NCI-H82 treated with DMSO at 0.1 percent for 48 hours (cell line): ENCODE measurements around the gene PHLDA1.
A peak's percentile ranks its signal among the peaks of the same experiment; 100 is the strongest.
"Not testable (repeated sequence)": the region's sequence is repeated elsewhere in the genome, so short reads cannot be mapped to it uniquely, and the experiment has no call there.

Experiments
- DNase-seq: peaks from one replicate; lab custom pipeline; 2025; ENCODE audit not compliant: unreplicated experiment; lab: John Stamatoyannopoulos, UW

Gene PHLDA1

DNA sequence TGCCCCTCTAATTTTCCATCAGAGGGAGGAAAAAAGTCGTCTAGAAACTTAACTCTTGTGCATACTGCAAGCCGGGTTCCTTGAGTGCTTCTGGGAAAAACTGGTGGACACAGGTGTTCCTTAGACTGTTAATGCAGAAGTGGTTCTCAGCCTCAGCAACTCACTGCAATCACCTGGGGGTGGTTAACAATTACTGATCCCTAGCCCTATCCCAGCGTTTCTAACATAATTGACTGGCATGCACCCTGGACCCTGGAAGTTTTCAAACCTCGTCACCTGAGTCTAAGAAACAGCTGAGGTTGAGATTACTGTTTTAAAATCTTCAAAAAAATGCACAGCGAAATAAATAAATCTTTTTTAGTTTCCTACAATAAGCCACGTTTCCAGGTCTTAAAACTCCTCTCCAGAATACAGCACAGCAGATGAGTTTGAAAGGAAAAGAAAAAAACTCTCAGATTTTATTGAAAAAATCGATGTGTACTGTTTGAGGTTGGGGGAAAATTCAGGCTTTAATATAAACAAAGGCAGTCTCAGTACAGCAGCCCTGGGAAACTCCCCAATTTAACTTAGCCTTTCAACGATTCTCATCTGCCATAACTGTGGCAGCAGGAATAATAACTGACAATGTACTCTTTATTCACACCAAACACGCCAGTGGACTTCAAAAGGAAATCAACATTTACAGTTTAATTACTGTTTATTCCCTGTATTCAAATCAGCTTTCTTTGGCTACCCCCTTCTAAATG is 45.4 kb downstream of the PHLDA1 start:
- no peak for DNase-seq

- no peak for DNase-seq
These were observed 46.0 kb downstream of the PHLDA1 start for GRCh38 chr12:75985566-75985965.

- DNase-seq = no peak
These were observed 46.9 kb downstream of the PHLDA1 start for GRCh38 chr12:75984577-75985182.

- DNase-seq = not testable (repeated sequence)
These were observed 47.7 kb downstream of the PHLDA1 start for GRCh38 chr12:75983851-75984250.

DNA sequence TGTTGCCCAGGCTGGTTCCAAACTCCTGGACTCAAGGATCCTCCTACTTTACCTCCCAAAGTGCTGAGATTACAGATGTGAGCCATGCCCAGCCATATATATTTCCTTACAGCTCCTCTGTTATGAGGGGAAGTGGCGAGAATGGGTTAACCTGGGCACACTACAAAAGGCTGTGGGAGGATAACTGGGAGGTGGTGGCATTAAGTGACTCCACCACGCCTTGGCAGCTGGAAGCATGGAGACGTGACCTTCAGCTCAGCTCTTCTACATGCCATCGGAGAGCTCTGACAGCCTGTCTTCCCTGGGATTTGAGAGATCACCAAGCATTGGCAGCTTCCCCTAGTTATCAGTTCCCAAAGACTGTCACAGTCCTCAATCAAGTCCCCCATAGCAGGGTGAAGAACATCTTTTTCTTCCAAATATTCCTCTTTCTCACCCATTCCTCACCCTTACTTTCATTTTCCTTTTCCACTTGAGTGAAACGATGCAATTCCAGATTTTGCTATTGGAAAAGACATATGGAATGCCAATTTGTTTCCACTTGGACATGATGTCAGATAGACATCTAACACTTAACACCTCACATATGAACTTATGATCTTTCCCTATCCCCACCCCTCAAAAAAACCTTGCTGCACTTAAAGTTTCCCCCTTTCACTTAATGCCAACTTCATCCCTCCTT is 48.5 kb downstream of the PHLDA1 start:
- no peak for DNase-seq

- DNase-seq = peak; percentile 18
These were observed 49.4 kb downstream of the PHLDA1 start for GRCh38 chr12:75982169-75982564.

GRCh38 chr12:75981247-75982168 is 50.1 kb downstream of the PHLDA1 start:
- no peak for DNase-seq

- no peak for DNase-seq
These were observed 52.4 kb downstream of the PHLDA1 start for GRCh38 chr12:75979181-75979580.

DNA sequence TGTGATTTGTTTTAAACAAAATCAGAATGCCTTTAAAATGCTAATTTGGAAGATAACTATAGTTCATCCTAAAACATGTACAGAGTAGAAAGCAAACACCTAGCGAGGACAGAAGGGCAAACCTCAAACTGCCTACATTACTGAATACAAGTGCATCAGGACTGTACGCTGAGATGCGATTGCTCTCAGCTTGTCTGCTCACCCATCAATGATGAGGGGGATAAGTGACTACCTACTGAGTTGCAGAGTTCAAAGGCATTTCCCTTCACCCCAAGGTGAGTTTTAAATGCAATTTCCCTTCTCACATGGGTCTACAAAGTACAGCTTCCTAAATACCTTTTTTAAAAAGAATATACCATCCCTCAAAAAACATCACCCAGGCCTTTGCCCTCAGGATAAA is 52.9 kb downstream of the PHLDA1 start:
- DNase-seq = no peak

DNA sequence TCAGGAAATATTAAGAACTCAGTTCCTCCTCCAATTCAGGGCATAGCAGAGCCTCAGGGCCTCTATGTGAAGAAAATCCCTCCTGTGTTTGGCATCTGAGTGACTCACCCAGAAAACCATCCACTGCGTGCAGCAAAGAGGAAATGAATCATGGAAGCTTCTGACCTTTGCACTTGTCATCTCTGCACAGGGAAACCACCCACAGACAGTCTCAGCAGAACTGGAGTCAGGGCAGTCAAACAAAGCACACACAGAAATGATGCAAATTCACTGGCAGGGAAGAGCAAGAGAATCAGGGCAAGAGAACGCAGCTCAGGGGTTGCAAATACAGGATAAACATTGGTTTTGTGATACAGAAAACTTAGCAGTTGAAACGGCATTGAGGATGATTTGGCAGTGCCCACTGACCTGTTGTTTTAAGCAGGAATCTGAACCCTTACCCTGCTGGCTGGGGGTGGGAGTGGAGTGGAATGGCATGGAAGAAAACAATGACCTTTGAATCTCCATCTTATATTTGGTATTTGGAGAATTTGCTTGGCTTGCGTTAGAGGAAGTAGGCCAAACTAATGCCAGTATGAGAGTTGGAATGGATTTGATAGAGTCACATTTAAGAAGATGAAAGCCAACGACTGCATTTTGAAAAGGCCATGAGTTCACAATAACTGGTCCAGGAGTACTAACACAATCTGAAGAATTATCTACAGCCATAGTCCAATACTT is 53.5 kb downstream of the PHLDA1 start:
- no peak for DNase-seq

GRCh38 chr12:75977590-75977951 is 54.0 kb downstream of the PHLDA1 start:
- DNase-seq = no peak

DNA sequence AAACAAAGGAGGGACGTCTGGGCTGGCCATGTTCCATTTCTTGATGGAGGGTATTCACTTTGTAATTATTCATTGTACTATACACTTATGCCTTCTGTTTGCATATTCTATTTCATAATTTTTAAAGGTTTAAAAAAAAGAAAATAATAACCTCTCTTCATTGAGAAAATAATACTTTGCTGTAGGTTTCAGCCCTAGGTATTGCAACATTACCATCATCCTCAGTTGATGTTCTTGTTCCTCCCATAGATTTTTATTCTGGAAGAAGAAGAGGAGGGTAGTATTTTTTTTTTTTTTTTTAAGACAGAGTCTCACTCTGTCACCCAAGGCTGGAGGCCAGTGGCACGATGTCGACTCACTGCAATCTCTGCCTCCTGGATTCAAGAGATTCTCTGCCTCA is 54.7 kb downstream of the PHLDA1 start:
- DNase-seq = no peak

DNA sequence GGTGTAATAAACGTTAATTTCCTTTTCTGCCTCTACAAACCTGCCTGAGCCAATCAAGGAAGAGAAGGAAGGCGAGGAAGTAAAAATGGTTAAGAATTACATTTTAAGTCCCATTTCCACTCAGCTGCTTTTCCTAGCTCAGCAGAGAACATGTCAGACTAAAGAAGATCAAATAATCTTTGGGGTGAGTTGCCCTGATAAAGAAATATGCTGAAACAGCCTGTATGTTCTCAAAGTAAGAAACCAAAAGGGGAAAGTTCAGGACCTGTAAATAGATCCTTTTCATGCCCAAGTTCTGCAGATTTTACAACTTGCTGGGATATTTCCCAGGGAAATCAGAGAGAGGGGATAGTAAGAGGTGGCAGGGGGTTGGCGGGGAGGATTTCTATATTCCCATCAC is 55.5 kb downstream of the PHLDA1 start:
- no peak for DNase-seq

DNA sequence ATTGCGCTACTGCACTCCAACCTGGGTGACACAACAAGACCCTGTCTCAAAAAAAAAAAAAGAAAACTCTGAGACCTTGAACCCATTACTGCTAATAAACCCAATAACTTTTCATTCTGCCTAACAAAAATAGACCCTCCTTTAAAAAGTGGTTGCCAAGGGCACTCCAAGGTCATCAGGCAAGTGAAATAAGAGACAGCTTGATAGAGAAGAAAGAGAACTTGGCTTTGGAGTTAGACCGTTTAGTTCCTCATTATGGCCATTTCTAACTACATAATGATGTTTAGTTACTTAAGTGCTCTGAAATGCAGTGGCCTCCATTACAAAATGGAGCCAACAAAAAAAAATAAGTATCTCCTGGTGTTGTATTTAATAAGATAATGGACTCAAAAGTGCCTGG is 55.9 kb downstream of the PHLDA1 start:
- no peak for DNase-seq
